ENCODE data around the gene SLC23A2.

DNA sequence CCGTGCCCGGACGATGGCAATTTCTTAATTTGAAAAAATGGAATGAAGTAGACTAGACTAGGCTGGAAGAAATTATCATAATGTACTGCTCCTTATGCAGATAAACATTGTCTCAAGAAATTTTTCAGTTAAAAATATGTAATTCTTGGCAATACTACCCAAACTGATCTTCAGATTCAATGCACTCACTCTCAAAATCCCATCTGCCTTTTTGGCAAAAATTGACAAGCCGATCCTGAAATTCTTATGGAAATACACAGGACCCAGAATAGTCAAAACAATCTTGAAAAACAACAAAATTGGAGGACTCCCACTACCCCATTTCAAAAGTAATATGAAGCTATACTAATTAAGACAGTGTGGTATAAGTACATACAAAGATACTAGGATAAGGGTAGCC, 19.0 kb downstream of the SLC23A2 start:
- TF ChIP-seq, protein P1, sequence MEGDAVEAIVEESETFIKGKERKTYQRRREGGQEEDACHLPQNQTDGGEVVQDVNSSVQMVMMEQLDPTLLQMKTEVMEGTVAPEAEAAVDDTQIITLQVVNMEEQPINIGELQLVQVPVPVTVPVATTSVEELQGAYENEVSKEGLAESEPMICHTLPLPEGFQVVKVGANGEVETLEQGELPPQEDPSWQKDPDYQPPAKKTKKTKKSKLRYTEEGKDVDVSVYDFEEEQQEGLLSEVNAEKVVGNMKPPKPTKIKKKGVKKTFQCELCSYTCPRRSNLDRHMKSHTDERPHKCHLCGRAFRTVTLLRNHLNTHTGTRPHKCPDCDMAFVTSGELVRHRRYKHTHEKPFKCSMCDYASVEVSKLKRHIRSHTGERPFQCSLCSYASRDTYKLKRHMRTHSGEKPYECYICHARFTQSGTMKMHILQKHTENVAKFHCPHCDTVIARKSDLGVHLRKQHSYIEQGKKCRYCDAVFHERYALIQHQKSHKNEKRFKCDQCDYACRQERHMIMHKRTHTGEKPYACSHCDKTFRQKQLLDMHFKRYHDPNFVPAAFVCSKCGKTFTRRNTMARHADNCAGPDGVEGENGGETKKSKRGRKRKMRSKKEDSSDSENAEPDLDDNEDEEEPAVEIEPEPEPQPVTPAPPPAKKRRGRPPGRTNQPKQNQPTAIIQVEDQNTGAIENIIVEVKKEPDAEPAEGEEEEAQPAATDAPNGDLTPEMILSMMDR (IDR thresholded peaks at IDR 0.05) = no peak
- no peak for TF ChIP-seq POLR2A (IDR thresholded peaks at IDR 0.05)
